Stimulated activated naive CD4-positive, alpha-beta T cell (primary cell): Measurements from ENCODE around the gene FAM72D.
"Not testable (repeated sequence)": the region's sequence is repeated elsewhere in the genome, so short reads cannot be mapped to it uniquely, and the experiment has no call there.

Experiments used
- DNase-seq, 6 experiments: peaks; one replicate each; lab custom pipeline; 2025; lab: John Stamatoyannopoulos, UW

Gene FAM72D

DNA sequence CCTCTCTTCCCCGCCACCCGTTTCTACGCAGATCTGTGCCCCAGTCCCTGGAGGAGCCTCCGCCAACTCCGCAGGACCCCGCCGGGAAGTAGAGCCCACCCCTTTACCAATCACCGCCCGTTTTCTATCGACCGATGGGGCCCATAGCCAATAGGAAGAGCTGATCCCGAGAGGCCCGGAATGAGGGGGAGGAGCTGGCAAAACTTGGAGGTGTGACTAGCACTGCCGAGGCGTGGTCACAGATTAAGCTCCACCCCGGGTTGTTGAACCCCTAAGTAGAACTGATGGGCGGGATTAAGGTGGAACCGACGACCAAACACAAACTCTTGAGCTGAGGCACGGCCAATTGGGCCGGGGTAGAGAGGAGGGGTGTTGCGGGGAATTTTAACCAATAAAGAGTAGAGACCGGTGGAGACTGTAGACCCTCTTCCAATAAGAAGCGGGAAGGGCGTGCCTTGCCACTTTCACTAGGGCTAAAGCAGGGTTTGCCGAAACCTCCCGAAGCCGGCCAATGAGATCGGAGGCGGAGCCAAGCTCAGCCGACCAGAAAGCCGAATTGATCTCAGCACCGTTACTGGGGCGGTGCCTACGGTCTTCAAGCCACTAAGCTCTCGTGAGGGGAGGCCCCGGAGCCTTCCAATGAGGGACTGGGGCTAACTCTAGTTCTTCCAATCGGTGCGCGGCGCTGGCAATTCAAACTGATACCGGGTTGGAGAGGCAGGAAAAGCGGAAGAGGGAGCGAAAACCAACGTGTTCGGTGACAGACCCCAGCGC lies at the start of gene FAM72D, which contains the start of gene SRGAP2B:
FAM72D (plus strand) TSS at position 691 of the 774 bp plus-strand sequence. CDS start 874 bp downstream, outside the sequence.
SRGAP2B (minus strand) TSS at position 45 of the 774 bp plus-strand sequence. CDS start 2,427 bp downstream, outside the sequence.
- DNase-seq = not testable (repeated sequence)

DNA sequence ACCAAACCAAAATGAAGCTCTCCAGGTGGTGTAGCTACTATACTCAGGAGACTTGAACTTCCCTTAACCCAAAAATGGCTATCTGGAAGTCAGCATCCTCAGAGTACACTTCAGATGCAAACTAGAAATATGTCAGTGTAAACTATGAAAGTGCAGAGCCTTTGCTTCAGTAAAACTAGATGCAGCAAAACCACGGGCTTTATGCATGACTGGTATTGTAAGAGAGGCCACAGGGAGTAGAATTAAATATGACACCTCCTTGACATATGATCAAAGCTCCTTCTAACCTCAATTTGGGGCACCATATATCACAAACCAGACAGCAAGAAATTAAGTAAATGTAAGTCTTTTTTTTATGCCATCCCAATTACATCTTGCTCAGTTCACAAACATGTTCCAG lies 48.2 kb upstream of the FAM72D start:
- DNase-seq = not testable (repeated sequence)

DNA sequence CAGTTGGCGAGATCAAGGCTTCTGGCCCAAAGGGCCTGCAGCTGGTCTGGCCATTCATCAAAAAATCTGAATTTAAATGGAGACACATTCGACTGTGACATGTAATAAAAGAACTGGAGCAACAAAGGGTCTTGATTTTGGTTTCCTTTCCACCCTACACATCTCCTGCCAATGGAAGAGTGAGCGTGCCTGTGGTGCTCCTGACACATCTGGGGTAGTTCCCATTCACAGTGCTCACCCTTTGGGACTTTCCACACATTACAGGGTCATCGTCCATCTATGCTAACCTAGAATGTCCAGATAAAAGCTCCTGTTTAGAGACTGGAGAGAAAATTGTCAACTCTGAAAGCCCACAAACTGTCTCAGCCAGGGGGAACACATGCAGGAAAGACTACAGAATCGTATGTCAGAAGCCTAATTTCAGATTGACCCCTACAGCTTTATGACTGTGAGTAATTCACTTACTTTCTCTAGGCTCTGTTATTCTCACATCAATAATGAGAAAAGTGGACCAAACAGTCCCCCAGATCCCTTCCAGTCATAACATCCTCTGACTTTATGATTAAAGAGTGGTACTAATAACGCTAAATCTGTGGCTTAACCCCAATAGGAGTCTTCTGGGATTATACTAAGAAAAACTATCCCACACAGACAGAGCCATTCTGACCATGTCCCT lies 47.5 kb upstream of the FAM72D start:
- DNase-seq = not testable (repeated sequence)

DNA sequence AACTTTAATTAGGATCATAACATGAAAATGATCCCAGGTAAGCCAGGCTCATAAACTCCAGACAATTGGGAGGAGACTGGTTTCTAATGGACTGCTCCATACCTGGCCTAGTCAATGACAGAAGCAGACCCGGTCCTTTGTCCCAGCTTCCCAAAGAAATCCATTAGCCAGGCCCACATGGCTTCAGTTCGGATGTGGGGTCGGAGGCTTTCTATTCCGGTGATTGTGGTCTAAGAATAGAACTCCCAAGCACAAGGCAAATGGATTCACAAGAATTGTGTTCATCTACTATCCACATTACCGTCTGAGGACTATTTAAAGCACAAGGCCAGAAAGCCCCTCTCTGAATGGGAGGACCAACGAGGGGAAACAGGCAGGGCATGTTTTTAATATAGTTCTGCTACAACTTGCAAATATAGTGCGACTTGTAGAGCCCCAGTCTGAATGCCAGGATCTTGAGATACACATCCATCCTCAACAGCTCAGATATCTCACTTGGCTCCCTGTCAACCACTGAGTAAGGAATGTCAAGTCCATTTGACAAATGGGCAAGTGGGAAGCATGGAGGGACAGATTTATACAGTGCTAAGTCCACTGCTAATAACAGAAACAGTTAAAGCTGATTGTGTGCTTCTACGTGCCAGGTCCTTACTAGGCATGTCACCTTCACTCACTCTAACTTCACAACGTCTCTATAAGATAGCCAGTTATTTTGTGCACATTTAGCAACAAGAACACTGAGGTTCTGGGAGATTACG lies 43.6 kb upstream of the FAM72D start:
- DNase-seq = not testable (repeated sequence)

DNA sequence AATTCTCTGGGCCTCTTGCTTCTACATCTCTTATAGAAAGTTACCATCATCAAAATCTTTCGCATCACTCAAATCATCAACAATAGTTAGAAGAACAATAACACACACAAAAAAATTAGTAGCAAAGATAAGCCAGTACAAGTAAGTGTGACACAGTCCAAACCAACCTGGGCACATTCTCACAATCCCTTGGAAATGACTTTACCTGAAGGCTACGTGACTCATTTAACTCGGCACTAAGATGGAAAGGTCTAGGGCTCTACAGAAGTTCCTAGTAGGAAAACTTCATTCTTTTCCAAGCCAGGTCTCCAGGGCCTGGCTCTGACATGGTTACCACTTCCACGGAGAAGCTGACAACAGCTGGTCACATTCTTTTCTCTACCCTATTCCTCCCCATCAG lies 42.3 kb upstream of the FAM72D start:
- not testable (repeated sequence) for DNase-seq

DNA sequence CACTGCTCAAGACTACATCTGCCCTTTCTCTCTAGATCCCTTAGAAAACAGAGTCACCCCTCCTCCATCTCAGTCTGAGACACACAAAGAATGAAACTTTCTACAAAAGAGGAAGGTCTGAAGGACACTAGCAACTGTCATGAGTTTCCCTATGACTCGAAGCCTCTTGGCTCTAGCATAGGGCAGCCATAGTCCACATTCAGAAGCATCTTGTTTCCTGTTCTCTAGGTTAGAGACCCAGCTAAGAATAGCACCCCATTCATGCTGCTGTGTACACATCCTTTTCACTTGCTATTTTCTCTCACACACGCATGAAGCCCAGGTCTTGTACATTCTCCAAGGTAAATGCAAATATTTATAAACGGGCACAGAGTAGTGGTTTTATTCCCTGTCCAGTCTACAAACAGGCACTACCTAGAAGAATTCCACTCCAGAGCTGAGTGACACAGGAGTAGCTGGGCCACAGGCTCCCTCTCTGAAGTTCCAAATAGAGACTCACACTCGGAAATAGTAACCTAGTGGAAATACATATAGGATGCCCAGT lies 40.5 kb upstream of the FAM72D start:
- DNase-seq = not testable (repeated sequence)

DNA sequence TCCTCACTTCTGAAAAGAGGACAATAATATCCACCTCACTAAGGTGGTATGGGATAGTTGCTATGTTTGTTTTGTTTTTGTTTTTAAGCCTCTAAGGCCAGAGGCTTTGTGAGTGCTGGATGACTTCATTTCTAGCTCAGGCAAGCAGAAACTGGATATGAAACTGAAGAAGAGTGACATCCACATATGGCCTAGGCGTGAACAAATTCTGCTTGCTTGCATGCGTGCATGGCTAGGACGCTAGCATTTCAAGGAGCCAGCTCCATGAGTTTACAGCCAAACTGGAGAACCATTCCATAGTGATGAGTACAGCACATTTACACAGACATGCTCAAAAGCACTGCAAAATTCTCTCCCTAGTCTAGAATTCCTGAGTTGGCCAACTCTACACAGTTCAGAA lies 37.6 kb upstream of the FAM72D start:
- DNase-seq = not testable (repeated sequence)

DNA sequence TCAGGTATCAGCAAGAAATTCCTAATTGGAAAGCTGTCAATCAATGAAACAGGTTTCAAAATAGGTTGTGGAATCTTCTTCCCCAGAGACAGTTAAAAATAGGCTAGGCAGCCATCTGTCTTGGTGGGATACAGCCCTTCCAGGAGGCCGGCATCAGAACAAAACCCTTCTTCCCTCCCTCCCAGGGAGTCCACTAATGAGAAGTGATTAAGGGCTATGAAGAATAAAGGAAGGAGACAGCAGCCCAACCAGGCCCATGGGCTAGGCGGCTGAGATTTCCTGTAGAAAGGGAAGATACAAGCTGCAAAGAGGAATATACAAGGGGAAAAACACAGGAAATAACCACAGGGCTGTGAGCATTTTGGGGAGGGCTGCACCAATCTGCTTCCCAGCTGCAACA lies 32.5 kb upstream of the FAM72D start:
- not testable (repeated sequence) for DNase-seq

DNA sequence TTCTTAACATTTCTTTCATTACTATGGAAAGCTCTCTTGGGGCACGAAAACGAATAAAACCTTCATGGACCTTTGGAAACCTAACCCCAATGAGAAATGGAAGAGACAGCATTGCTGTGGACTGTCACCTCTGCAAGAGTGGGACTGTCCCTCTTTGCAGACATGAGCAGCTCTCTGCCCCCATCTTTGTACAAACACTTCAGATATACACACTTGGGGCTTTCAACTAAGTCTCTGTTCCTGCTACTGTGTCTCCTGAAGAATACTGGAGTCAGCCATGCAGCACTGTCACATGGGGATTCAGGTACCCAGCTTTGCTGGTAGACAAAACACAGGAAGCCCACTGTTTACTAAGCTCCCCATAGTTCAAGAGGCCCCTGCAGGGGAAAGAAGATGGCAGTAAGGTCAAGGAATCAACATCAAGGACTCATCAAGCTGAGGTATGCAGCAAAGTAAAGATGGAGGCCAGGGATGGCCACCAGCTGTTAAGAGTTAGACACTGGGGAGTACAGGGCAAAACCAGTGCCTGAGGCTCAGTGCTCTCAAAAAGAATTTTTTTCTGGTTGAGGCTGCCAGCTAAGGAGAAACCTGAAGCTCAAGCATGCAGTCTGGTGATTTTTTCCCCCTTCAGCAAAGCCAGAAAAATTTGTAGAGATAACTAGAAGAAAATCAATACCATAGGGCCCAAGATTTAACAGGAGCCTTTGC lies 31.7 kb upstream of the FAM72D start:
- not testable (repeated sequence) for DNase-seq

DNA sequence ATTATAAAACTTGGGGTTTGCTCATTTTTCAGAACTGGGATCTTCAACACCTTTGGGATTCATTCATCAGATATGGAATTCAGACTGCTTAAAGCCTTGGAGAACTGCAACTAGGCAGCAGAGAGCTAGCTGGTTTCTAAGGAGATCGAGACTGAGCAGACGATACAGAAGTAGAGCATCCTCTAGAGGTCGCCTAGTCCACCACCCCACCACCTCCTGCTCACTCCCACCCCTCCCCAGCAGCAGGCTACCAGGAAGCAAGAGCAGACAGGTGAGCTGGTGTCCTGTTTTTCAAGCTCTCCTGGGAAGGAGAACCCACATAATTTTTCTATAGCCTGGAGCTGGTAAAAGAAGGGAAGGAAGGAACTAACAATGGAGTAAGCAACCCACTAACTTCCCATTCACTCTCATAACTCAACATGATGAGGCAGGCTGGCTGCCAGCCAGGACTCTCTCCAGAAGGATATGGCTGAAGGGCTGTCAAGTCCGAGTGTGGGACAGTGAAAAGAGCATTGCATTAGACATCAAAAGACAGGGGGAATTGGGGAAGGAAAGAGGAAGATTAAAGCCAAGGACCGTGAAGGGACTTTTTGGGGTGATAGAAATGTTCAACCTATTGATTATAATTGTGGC lies 30.5 kb upstream of the FAM72D start:
- DNase-seq = not testable (repeated sequence)

DNA sequence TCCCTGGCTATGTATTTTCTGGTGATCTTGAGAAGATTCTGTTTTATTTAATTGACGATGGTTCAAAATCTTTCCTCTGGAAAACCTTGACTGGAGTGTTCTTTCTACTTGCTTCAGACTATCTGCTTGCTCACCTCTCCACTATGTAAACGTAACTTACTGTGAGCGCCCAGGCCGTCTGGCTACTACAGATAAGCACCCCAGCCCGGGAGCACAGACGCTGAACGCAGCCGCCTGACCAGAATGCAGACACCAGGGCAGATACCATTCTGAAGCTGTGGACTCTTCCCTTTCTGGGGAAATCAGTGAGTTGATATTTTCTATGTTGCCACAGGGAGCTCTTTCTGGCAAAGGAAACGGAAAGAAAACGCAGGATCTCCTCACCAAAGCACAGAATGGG lies 29.3 kb upstream of the FAM72D start:
- not testable (repeated sequence) for DNase-seq

DNA sequence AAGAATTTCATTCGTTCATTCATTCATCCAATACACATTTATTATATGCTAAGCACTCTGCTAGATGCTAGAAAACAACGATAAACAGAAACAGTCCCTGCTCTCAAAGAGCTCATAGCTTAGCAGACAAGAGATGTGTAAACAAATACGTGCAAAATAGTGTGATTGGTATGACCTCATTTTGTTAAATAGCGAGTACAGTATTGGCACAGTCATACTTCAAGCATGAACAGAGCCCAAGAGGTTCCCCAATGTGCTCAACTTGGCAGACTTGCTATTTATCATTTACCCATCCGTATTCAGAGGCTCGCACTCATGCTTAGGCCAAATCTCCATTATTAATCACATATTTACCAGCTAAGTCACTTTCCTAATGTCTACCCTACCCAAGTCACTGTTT lies 24.2 kb upstream of the FAM72D start:
- DNase-seq = not testable (repeated sequence)

DNA sequence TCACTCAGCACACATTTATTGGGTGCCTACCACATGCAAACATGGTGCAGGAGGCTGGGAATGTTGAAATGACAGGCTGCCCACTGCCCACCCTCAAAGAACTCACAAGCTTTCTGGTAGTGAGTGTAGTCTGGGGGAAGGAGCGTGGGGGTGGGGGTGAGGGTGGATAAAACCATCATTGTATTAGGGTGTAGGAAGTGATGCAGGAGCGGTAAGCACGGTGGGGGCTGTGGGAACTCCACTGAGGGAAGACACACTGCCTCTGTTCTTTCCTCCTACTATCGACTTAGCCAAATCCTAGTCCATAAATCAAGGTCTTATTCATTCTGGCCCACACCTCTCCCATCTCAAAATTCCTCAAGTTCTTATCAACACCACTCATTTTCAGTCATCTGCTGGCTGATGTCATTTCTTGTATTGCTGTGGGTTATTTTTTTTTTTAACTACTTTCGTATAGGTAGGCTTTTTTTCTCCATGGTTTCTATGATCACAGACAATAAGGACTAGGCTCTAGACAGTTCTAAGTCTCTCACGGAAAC lies 21.7 kb upstream of the FAM72D start:
- not testable (repeated sequence) for DNase-seq

DNA sequence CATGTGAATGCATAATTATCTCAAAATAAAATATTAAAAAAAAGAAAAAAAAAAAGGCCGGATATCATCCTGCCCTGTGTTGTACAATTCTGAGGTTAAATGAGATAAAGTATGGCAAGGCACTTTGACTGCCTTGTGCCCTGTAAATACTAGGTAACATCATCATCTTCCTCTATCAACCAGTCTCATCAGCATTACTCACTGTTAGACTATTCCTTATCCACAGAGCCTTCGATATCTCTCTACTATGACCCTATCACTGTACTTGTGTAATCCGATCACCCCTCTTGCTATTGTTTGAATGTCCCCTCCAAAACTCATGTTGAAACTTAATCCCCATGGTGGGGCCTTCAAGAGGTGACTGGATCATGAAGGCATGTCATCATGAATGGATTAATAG lies 18.9 kb upstream of the FAM72D start:
- DNase-seq = not testable (repeated sequence)

DNA sequence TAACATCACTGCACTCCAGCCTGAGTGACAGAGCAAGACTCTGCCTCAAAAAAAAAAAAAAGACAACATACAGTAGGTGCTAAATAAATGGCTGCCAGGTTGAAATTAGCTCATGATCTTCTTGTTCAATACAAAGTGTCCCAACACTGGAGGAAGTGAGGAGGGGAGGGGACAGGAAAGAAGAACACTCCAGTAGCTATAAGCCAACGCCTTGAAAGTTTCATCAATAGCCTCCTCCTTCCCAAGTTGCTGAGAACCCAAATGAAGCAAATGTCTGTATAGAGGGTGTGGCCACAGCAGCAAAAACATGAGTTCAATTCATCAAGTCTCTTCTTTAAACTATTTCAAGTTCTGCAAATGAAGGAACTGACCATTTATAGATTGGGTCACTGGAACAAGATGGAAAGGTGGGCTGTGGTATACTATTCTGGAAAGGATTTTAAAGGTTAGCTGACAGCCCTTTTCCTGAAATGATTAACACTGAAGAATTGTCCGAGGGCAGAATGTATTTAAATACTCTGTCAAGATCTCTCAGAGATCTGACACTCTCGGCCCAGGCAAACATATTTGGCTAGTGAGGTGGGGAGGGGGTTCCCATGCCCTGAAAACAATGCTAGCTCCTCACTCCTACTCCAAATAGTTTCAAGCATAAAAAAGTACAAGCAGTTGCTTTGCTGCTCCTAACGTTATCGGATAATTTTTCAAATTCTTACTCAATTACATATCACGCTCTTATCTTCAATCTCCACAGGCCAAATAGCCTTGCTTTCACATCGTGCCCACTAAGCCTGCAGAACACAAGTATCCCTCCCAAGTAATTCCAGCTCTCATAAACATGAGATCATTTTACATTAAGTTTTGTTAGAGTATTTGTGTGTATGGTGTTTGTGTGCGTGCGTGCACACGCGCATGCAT lies 17.6 kb upstream of the FAM72D start:
- not testable (repeated sequence) for DNase-seq

DNA sequence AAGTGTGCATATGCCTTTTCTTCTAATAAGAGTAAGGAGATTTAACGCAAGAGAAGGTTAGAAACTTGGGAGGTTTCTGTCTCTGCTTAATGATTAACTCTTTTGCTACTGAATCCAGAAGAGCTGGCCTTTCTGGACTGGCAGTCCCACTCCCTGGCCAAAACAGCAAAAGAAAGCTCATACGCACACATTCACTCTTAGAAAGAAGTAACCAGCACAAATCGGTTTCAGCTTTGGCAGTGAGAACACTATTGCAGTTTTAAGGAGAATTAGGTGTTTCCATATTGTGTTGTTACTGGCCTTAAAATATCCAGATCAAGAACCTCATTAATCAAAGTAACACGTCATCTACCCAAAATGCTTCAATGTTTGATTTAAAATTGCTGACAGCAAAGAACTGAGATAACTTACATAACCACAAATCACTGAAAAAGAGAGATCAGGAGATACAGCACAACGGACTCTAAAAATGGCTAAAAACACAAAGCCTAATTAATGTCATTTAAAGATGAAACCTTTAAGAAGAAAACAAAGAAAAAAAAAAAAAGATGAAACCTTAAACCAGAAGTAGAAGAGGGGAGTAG lies 16.9 kb upstream of the FAM72D start:
- not testable (repeated sequence) for DNase-seq

DNA sequence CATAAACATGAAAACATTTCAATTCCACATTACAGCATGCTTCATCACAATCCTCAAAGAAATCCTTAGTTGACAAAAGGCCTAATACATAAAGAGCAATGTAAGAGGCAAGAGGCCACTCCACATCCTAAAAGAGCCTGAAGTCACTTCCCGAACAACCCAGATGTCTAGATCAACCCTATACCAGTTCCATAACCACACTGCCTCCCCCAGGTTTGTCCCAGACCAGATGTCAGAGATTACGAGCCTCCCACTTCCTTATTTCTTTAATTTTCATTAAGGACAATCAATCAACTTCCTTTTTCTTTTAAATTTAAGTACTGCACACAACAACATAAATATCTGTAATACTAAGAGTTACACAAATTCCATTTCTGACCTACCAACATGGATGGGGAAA lies 16.0 kb upstream of the FAM72D start:
- not testable (repeated sequence) for DNase-seq

DNA sequence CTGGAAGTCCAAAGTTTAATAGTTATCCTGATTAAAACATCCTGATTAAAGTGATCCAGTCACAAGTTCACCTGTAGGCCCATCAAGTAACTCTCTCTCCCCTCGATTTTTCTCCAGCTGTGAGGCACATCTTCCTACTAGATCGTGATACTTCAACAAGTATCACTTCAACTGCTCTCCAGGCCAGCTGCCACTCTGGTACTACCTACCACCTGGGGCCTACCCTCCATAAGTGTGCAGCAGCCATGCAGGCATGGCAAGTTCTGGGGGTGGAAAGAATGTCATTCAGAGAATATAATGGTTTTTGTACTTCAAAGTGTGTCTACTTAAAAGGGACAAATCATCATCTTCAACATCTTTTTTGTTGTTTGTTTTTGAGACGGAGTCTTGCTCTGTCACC lies 15.6 kb upstream of the FAM72D start:
- not testable (repeated sequence) for DNase-seq
